Activated CD8-positive, alpha-beta memory T cell treated with anti-CD3 and anti-CD28 coated beads, Interleukin-2, amount 50 U/mL, for 1 hour (primary cell): ENCODE results near the gene BHLHA9.
"Not testable (repeated sequence)": the region's sequence is repeated elsewhere in the genome, so short reads cannot be mapped to it uniquely, and the experiment has no call there.

Source experiments
- DNase-seq: peaks from one replicate; pipeline ENCODE4 v3.0.0-alpha.2; 2020; ENCODE audit errors: extremely low read depth

The BHLHA9 gene

DNA sequence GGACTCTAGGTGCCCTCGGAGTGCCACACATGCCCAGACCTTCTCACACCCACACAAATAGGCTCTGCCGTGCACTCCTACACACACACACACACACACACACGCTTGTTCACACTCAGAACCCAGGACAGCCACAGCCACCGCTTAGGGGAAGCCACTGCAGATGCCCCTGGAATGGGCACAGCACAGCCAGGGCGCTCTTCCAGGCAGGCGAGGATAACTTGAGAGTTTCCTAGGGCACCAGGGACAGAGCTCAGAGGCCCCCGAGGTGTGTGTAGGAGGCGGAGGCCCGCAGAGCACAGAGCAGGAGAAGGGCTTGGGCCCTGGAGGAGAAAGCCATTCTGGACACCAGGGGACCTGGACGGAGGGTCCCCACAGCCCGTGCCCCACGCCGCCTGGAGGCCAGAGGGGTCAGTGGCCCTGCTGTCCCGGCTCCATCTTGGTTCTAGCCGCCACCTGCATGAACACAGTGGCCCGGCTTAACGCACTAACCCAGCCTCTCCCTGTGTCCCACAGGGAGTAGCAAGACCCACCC, 30.2 kb downstream of the BHLHA9 start:
- no peak for DNase-seq

DNA sequence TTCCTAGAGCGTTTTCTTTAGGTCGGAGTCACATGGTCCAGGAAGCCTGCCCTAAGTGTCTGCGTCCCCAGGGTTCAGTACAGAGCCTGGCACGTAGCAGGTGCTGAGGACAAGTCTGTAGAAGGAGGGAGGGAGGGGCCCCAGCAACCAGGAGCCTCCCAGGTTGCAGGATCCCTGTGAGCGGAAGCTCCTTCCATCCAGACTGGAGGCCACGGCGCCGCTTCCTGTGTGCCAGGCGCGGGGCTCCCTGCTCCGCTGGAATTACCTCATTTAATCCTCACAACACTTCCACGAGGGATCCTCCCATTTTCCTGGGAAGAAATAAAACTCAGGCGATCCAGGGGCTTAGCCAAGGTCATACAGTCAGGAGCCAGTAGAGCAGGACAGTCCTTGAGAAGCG, 31.3 kb downstream of the BHLHA9 start:
- no peak for DNase-seq

GRCh38 chr17:1302761-1303160, 32.5 kb downstream of the BHLHA9 start:
- DNase-seq: no peak

DNA sequence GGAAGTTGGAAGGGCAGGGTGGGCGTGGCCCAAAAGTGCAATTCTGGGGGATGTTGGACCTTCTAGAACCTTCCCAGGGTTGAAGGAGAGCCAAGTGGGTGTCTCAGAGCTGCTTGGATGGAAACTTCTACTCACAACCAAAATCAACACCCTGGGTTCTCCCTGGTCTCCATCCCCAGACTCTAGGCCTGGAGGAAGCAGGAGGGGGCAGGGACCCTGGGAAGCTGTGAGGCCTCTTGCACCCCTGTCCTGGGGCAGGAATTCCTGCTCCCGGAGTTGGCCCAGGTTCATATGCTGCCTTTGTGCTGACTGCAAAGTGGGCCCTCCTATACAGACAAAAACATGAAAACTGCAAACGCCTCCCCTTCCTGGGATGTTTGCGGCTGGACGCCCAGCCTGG, 34.3 kb downstream of the BHLHA9 start:
- DNase-seq: no peak

- no peak for DNase-seq
Measured at GRCh38 chr17:1304962-1305563, 34.8 kb downstream of the BHLHA9 start.

GRCh38 chr17:1307829-1308228, 37.6 kb downstream of the BHLHA9 start:
- DNase-seq: not testable (repeated sequence)

DNA sequence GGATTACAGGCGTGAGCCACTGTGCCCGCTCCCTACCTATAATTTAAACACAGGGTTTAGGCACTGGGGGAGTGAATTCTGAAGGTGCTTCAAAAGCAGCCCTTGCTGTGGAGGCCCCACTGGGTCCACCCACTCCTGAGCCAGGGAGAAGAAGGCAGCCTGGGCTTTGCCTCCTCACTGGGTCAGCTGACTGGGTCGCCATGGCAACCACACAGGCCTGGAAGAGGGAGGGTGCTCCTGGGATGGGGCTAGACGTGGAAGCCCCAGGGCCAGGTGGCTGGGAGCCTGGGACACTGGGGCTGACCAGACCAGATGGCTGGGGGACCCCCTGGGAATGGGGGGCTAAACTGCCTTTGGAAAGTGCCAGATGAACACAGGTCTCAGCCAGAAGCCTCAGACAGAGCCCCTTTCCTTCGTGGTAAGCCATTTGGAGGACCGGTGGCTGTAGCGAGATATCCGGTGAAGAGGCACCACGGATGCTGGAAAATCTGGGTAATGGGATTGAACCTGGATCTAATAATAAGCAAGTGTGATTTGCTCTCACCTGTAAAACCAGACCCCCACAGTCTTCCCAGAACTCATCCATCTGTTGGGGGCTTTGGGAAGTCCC, 42.1 kb downstream of the BHLHA9 start:
- no peak for DNase-seq

GRCh38 chr17:1313270-1314005, 43.2 kb downstream of the BHLHA9 start:
- no peak for DNase-seq

- DNase-seq: no peak
Measured at GRCh38 chr17:1315409-1315808, 45.2 kb downstream of the BHLHA9 start.

DNA sequence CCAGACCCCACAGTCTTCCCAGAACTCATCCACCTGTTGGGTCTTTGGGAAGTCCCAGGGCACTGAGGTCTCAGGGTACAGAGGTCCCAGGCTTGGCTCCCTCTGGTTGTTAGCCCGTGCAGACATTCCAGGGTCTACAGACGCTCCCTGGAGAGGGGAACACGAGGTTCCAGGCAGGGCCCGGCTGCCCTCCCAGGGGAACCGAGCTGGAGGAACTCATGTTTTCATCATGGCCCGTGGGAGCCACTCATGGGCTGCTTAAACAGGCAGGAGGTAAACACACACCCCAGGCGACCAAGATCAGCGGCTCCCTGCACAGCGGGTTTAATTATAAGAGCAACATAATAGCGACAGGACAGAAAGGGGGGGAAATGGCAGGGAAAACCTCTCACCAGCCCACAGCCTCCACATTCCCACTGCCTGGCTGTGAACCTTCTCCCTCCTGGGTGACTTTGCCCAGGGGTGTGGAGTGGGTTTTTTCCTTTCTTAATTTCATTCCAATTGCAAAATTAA, 45.7 kb downstream of the BHLHA9 start:
- DNase-seq: no peak
